Uterus (tissue), 4 donors: ENCODE measurements around the gene TBC1D3B. TPM values are rescaled to one million over a fixed set of nuclear protein-coding genes. Genes with fewer than 3 reads are reported as not detected.
"Not testable (repeated sequence)": the region's sequence is repeated elsewhere in the genome, so short reads cannot be mapped to it uniquely, and the experiment has no call there.

Source experiments
- DNase-seq, 2 donors: peaks; one replicate each; pipeline ENCODE4 v3.0.0-alpha.2; 2019 to 2020
- H3K27ac ChIP-seq, 2 donors: fragments of 200-600 bp; sonication (generic); 1 replicate in 1 of 2; 2 replicates in 1 of 2; pipeline ENCODE4 v1.5.1; 2016 to 2018
- H3K27me3 ChIP-seq, 2 donors: fragments of 200-600 bp; sonication (generic); one replicate each; pipeline ENCODE4 v1.5.1; 2018 to 2019; ENCODE audit warnings: control low read depth in 1 of 2
- H3K36me3 ChIP-seq, 2 donors: fragments of 200-600 bp; sonication (generic); one replicate each; pipeline ENCODE4 v1.5.1; 2019; ENCODE audit warnings: control low read depth in 1 of 2
- H3K4me1 ChIP-seq, 2 donors: fragments of 200-600 bp; sonication (generic); one replicate each; pipeline ENCODE4 v1.5.1; 2018 to 2019; ENCODE audit warnings: control low read depth in 1 of 2
- H3K4me3 ChIP-seq, 2 donors: fragments of 200-600 bp; sonication (generic); 1 replicate in 1 of 2; 2 replicates in 1 of 2; pipeline ENCODE4 v1.5.1; 2018 to 2019; ENCODE audit warnings: mild to moderate bottlenecking in 1 of 2
- H3K9me3 ChIP-seq, 2 donors: fragments of 200-600 bp; sonication (generic); one replicate each; pipeline ENCODE4 v1.5.1; 2019; ENCODE audit warnings: control low read depth in 1 of 2
- CTCF ChIP-seq, 4 experiments: fragments of 200-600 bp in 2 of 4; fragments of 450-650 bp in 2 of 4; sonication (generic) in 2 of 4; IDR thresholded peaks; one replicate each; pipeline ENCODE4 v1.5.1; 2016 to 2019; ENCODE audit warnings: antibody characterized with exemption in 4 of 4, mild to moderate bottlenecking in 2 of 4, moderate library complexity in 1 of 4
- POLR2A ChIP-seq, 2 donors: fragments of 450-650 bp; IDR thresholded peaks; one replicate each; pipeline ENCODE4 v1.6.1; 2016; ENCODE audit warnings: antibody characterized with exemption in 2 of 2, mild to moderate bottlenecking in 1 of 2, moderate library complexity in 1 of 2
- intact Hi-C: fragments of 100-400 bp; cut with DNase I; formaldehyde crosslinking; loops from one replicate; pipeline ENCODE4 v1.15.1; 2023; ENCODE audit warnings: low total_unique reads
- total RNA-seq, 4 donors: library from RNA; depleted of rRNA in 3 of 4; stranded (reverse); fragments of >200 nt in 3 of 4; gene quantifications; one replicate each; pipeline versions ENCODE4 v1.1.0 to v1.2.4, GENCODE V29; 2014 to 2023
- donor health status: DM: yes; HTN: yes; CAD: no.

TBC1D3B gene
- total RNA-seq, 4 donors from 2014 or later: 10.9 TPM; not detected in 3

- H3K9me3 ChIP-seq: no peaks in the 10 kb centered on the region
- H3K27ac ChIP-seq: no peak overlapping the region
- no peaks in the 10 kb centered on the region for H3K27me3 ChIP-seq
- H3K4me1 ChIP-seq: no peaks in the 10 kb centered on the region
- H3K36me3 ChIP-seq: no peaks in the 10 kb centered on the region
- intact Hi-C loops: no loop called here
- no peak overlapping the region for H3K4me3 ChIP-seq
- no peak for TF ChIP-seq POLR2A (IDR thresholded peaks at IDR 0.05)
- TF ChIP-seq CTCF (IDR thresholded peaks at IDR 0.05): no peak
- no peak for DNase-seq
Measured at GRCh38 chr17:36212966-36213365, 36.5 kb upstream of the TBC1D3B start.

GRCh38 chr17:36212272-36212605, 35.8 kb upstream of the TBC1D3B start:
- no peak for DNase-seq
- no peak overlapping the region for H3K27ac ChIP-seq
- H3K27me3 ChIP-seq: no peaks in the 10 kb centered on the region
- TF ChIP-seq CTCF (IDR thresholded peaks at IDR 0.05) (no peak), POLR2A (IDR thresholded peaks at IDR 0.05) (no peak)
- H3K4me3 ChIP-seq: no peak overlapping the region
- H3K4me1 ChIP-seq: no peaks in the 10 kb centered on the region
- no peaks in the 10 kb centered on the region for H3K9me3 ChIP-seq
- intact Hi-C loops: no loop called here
- H3K36me3 ChIP-seq: no peaks in the 10 kb centered on the region

GRCh38 chr17:36211484-36212271, 35.2 kb upstream of the TBC1D3B start:
- H3K4me3 ChIP-seq, H3K27me3 ChIP-seq, H3K9me3 ChIP-seq, H3K36me3 ChIP-seq, DNase-seq, H3K27ac ChIP-seq, H3K4me1 ChIP-seq, intact Hi-C loops: not testable (repeated sequence)

GRCh38 chr17:36210439-36211211, 34.2 kb upstream of the TBC1D3B start, which contains the start of gene CCL4L2:
CCL4L2 (plus strand) TSS chr17:36211063.
- H3K4me3 ChIP-seq, H3K27ac ChIP-seq, H3K9me3 ChIP-seq, H3K4me1 ChIP-seq, intact Hi-C loops, H3K27me3 ChIP-seq, DNase-seq, H3K36me3 ChIP-seq: not testable (repeated sequence)

GRCh38 chr17:36209575-36209974, 33.1 kb upstream of the TBC1D3B start:
- Histone ChIP-seq H3K4me3 (no peak overlapping the region), H3K9me3 (no peaks in the 10 kb centered on the region), H3K36me3 (no peaks in the 10 kb centered on the region), H3K27me3 (no peaks in the 10 kb centered on the region), H3K4me1 (no peaks in the 10 kb centered on the region), H3K27ac (no peak overlapping the region)
- intact Hi-C loops: no loop called here
- no peak for DNase-seq
- no peak for TF ChIP-seq CTCF (IDR thresholded peaks at IDR 0.05)
- TF ChIP-seq POLR2A (IDR thresholded peaks at IDR 0.05): no peak

GRCh38 chr17:36207383-36207782, 30.9 kb upstream of the TBC1D3B start:
- DNase-seq, H3K4me3 ChIP-seq, H3K27me3 ChIP-seq, H3K27ac ChIP-seq, intact Hi-C loops, H3K36me3 ChIP-seq, H3K4me1 ChIP-seq, H3K9me3 ChIP-seq: not testable (repeated sequence)

- not testable (repeated sequence) for H3K27ac ChIP-seq, H3K36me3 ChIP-seq, DNase-seq
Measured at GRCh38 chr17:36206486-36206821, 30.0 kb upstream of the TBC1D3B start.

More at GRCh38 chr17:36206486-36206821, 30.0 kb upstream of the TBC1D3B start:
- H3K27me3 ChIP-seq, H3K4me3 ChIP-seq, H3K9me3 ChIP-seq, H3K4me1 ChIP-seq, intact Hi-C loops: not testable (repeated sequence)
